ENCODE data around the gene NFKBIL1.

The NFKBIL1 gene

DNA sequence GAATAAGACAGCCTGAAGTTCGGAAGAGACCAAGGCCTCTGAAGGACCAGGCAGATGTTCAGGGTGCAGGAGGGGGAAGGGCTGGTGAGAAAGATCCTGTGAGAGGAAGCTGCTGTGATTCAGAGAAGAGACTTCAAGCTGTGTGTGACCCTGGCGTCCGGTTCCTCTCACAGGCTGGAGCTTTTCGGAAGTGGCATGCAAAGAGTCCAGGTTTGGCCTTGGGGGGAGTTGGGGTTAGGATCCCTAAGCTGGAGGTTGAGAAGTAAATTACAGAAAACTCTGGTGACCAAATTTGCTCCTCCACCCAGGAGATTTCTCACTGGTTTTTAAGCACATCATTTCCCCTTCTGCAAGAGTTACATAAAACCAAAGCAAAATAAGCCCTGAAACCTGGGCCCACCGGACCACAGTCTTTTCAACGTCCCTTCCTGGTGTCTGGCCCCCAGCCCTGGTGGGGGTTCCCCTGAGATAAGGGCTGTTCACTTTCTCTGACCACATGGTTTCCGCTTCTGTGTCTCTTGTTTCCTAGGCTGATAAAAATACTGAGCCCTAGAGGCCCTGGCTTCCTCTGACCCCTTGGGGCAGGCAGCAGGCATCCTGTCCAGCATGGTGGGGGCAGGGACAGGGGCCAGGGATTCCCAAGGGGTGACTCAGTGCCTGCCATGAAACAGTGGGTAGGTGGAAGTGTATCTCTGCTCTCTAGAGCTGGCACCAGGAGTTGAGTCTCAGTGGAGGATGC, 12.7 kb downstream of the NFKBIL1 start:
- Histone ChIP-seq H3K9me3 (ENCODE audit: control insufficient read depth in 2 of 2, low read length in 2 of 2) (no peaks in the 10 kb centered on the region), H3K27me3 (ENCODE audit: control insufficient read depth in 2 of 2, insufficient read depth in 2 of 2, low read length in 2 of 2) (no peaks in the 10 kb centered on the region), H3K9ac (ENCODE audit: low read depth in 1 of 2, low read length in 2 of 2) (no peak overlapping the region), H3K27ac (ENCODE audit: low read depth in 2 of 2, low read length in 2 of 2) (peak overlapping the region in 1 of 2 donors; percentile 52), H3K4me1 (ENCODE audit: control insufficient read depth in 2 of 2, insufficient read depth in 2 of 2, low read length in 2 of 2) (peaks cover 7 to 13% of the 10 kb centered on the region in 2 donors), H3K4me3 (ENCODE audit: low read length in 2 of 2) (peak overlapping the region in 1 of 2 donors; percentile 33), H3K36me3 (ENCODE audit: control insufficient read depth in 2 of 2, insufficient read depth in 2 of 2, low read length in 2 of 2) (peaks cover 12 to 18% of the 10 kb centered on the region in 2 donors)

DNA sequence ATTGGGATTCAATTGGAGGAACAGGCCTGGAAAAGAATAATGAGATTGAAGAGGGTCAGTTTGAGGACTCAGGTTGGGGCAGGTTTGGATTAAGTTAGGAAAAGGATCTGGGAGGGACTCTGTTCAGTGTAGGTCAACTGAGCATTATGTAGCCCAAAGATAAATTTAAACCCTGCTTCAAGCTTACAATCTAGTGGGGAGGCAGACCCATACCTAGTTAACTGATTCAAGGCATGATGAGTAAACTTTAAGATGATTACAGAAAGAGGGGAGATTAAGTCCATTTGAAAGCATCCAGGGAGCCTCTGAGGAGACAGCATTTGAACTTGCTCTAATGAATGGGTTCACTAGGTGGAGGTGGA, 13.3 kb downstream of the NFKBIL1 start:
- no peaks in the 10 kb centered on the region for H3K27me3 ChIP-seq (ENCODE audit: control insufficient read depth in 2 of 2, insufficient read depth in 2 of 2, low read length in 2 of 2)
- H3K36me3 ChIP-seq (ENCODE audit: control insufficient read depth in 2 of 2, insufficient read depth in 2 of 2, low read length in 2 of 2): peaks cover 12 to 18% of the 10 kb centered on the region in 2 donors
- peaks cover 7 to 13% of the 10 kb centered on the region in 2 donors for H3K4me1 ChIP-seq (ENCODE audit: control insufficient read depth in 2 of 2, insufficient read depth in 2 of 2, low read length in 2 of 2)
- no peak overlapping the region for H3K4me3 ChIP-seq (ENCODE audit: low read length in 2 of 2)
- H3K27ac ChIP-seq (ENCODE audit: low read depth in 2 of 2, low read length in 2 of 2): peak overlapping the region in 1 of 2 donors; percentile 52
- H3K9me3 ChIP-seq (ENCODE audit: control insufficient read depth in 2 of 2, low read length in 2 of 2): no peaks in the 10 kb centered on the region
- no peak overlapping the region for H3K9ac ChIP-seq (ENCODE audit: low read depth in 1 of 2, low read length in 2 of 2)

DNA sequence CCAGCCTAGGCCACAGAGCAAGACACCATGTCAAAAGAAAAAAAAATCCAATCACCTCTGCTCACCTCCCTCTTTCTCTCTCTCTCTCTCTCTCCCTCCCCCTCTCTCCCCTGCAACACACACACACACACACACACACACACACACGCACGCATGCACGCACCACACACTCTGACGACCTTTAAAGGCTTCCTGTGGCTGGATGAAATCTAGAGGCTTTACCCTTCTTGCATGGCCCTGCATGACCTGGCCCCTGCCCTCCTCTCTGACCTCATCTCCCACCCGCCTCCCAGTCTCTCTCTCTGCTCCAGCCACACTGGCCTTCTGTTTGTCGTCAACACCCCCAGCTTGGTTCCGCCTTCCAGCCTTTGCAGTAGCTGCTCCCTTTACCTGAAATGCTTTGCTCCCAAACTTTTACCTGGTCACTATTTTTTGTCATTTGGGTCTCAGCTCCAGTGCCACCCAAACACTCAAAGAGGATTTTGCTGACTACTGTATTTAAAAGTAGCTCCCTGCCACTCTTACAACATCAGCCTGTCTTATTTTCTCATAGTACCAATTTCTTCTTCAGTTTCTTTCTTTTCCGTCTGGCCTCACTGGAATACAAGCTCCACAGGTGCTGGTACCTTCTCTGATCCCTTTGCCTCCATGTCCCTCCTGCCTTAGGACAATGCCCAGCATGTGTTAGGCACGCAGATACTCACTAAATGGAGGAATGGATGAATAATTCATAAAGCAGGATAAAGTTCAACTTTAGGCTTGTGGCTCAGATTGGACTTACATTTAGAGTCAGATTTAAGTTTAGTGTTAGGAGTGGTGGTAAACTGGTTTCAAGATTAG, 20.3 kb downstream of the NFKBIL1 start:
- Histone ChIP-seq H3K36me3 (ENCODE audit: control insufficient read depth in 2 of 2, insufficient read depth in 2 of 2, low read length in 2 of 2) (no peaks in the 10 kb centered on the region), H3K4me3 (ENCODE audit: low read length in 2 of 2) (no peak overlapping the region), H3K9me3 (ENCODE audit: control insufficient read depth in 2 of 2, low read length in 2 of 2) (no peaks in the 10 kb centered on the region), H3K9ac (ENCODE audit: low read depth in 1 of 2, low read length in 2 of 2) (no peak overlapping the region), H3K27me3 (ENCODE audit: control insufficient read depth in 2 of 2, insufficient read depth in 2 of 2, low read length in 2 of 2) (no peaks in the 10 kb centered on the region), H3K4me1 (ENCODE audit: control insufficient read depth in 2 of 2, insufficient read depth in 2 of 2, low read length in 2 of 2) (peaks cover 4 to 9% of the 10 kb centered on the region in 2 donors), H3K27ac (ENCODE audit: low read depth in 2 of 2, low read length in 2 of 2) (peak overlapping the region in 1 of 2 donors; percentile 4)

DNA sequence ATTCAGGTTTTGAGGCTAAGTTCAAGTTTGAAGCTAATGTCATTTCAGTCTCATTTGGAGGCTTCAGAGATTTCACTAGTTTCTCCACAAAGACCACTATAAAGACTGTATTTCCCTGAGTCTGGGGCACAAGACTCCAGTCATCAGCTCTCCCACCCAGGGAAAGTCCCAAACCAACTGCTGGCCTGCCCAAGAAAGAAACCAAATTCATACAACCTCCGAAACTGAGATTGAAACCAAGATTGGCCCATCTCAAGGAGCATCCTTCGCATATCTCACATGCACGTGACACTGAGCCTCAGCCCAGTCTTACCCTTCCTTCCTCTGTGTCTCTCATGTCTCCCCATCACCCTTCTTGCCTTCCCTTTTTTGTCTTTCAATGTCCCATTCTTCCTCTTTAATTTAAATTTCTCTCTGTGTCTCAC, 21.1 kb downstream of the NFKBIL1 start:
- Histone ChIP-seq H3K4me1 (ENCODE audit: control insufficient read depth in 2 of 2, insufficient read depth in 2 of 2, low read length in 2 of 2) (peaks cover 4 to 9% of the 10 kb centered on the region in 2 donors), H3K9ac (ENCODE audit: low read depth in 1 of 2, low read length in 2 of 2) (no peak overlapping the region), H3K9me3 (ENCODE audit: control insufficient read depth in 2 of 2, low read length in 2 of 2) (no peaks in the 10 kb centered on the region)

DNA sequence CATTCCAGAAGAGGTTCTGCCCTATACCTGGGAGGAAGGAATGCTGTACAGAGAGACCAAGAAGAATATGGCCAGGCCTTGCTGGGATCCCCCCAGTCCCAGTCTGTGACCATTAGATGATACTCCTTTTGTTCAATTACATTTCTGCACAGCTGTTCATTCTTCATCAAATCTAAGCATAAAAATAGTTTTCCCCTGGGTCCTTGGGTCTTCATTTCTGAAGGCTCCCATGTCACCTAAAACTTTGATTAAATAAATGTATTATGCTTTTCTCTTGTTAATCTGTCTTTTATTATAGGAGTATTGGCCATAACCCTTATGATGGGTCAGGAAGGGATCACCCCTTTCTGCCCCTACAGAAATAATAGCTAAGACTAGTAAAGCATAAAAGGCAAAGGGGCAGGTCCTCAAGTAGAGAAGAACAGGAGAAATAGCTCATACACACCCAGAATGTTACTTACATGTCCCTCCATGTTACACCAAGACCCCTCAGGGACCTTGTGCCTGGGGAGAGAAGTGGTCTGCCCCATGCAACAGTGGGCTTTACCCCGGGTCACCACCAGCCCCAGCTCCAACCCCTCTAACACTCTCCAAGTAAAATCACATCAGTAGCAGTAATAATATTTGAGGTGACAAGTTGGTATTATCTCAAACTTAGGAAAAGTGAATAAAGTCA, 22.6 kb downstream of the NFKBIL1 start:
- H3K27ac ChIP-seq (ENCODE audit: low read depth in 2 of 2, low read length in 2 of 2): no peak overlapping the region
- H3K4me3 ChIP-seq (ENCODE audit: low read length in 2 of 2): no peak overlapping the region
- no peaks in the 10 kb centered on the region for H3K27me3 ChIP-seq (ENCODE audit: control insufficient read depth in 2 of 2, insufficient read depth in 2 of 2, low read length in 2 of 2)
- H3K9me3 ChIP-seq (ENCODE audit: control insufficient read depth in 2 of 2, low read length in 2 of 2): no peaks in the 10 kb centered on the region
- no peaks in the 10 kb centered on the region for H3K36me3 ChIP-seq (ENCODE audit: control insufficient read depth in 2 of 2, insufficient read depth in 2 of 2, low read length in 2 of 2)
- no peak overlapping the region for H3K9ac ChIP-seq (ENCODE audit: low read depth in 1 of 2, low read length in 2 of 2)
- peaks cover 5 to 14% of the 10 kb centered on the region in 2 donors for H3K4me1 ChIP-seq (ENCODE audit: control insufficient read depth in 2 of 2, insufficient read depth in 2 of 2, low read length in 2 of 2)

More for the DNA sequence above, 21.1 kb downstream of the NFKBIL1 start:
- H3K4me3 ChIP-seq (ENCODE audit: low read length in 2 of 2): no peak overlapping the region
- no peaks in the 10 kb centered on the region for H3K27me3 ChIP-seq (ENCODE audit: control insufficient read depth in 2 of 2, insufficient read depth in 2 of 2, low read length in 2 of 2)
- no peaks in the 10 kb centered on the region for H3K36me3 ChIP-seq (ENCODE audit: control insufficient read depth in 2 of 2, insufficient read depth in 2 of 2, low read length in 2 of 2)
- H3K27ac ChIP-seq (ENCODE audit: low read depth in 2 of 2, low read length in 2 of 2): peak overlapping the region in 1 of 2 donors; percentile 10

DNA sequence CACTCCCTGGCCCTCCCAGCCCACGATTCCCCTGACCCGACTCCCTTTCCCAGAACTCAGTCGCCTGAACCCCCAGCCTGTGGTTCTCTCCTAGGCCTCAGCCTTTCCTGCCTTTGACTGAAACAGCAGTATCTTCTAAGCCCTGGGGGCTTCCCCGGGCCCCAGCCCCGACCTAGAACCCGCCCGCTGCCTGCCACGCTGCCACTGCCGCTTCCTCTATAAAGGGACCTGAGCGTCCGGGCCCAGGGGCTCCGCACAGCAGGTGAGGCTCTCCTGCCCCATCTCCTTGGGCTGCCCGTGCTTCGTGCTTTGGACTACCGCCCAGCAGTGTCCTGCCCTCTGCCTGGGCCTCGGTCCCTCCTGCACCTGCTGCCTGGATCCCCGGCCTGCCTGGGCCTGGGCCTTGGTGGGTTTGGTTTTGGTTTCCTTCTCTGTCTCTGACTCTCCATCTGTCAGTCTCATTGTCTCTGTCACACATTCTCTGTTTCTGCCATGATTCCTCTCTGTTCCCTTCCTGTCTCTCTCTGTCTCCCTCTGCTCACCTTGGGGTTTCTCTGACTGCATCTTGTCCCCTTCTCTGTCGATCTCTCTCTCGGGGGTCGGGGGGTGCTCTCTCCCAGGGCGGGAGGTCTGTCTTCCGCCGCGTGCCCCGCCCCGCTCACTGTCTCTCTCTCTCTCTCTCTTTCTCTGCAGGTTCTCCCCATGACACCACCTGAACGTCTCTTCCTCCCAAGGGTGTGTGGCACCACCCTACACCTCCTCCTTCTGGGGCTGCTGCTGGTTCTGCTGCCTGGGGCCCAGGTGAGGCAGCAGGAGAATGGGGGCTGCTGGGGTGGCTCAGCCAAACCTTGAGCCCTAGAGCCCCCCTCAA, 24.9 kb downstream of the NFKBIL1 start, which contains the start of gene LTA:
Gene LTA (plus strand): TSS at position 249 of the 871 bp plus-strand sequence. CDS start 454 bp downstream, at position 703.
- Histone ChIP-seq H3K27ac (ENCODE audit: low read depth in 2 of 2, low read length in 2 of 2) (peak within 1 kb of the TSS; percentile 34 to 69), H3K4me1 (ENCODE audit: control insufficient read depth in 2 of 2, insufficient read depth in 2 of 2, low read length in 2 of 2) (peaks cover 7 to 14% of the 10 kb centered on the region in 2 donors), H3K27me3 (ENCODE audit: control insufficient read depth in 2 of 2, insufficient read depth in 2 of 2, low read length in 2 of 2) (no peaks in the 10 kb centered on the region), H3K4me3 (ENCODE audit: low read length in 2 of 2) (peak within 1 kb of the TSS; percentile 6 to 65), H3K9me3 (ENCODE audit: control insufficient read depth in 2 of 2, low read length in 2 of 2) (no peaks in the 10 kb centered on the region), H3K9ac (ENCODE audit: low read depth in 1 of 2, low read length in 2 of 2) (peak within 1 kb of the TSS in 1 of 2 donors; percentile 47), H3K36me3 (ENCODE audit: control insufficient read depth in 2 of 2, insufficient read depth in 2 of 2, low read length in 2 of 2) (no peaks in the 10 kb centered on the region)

DNA sequence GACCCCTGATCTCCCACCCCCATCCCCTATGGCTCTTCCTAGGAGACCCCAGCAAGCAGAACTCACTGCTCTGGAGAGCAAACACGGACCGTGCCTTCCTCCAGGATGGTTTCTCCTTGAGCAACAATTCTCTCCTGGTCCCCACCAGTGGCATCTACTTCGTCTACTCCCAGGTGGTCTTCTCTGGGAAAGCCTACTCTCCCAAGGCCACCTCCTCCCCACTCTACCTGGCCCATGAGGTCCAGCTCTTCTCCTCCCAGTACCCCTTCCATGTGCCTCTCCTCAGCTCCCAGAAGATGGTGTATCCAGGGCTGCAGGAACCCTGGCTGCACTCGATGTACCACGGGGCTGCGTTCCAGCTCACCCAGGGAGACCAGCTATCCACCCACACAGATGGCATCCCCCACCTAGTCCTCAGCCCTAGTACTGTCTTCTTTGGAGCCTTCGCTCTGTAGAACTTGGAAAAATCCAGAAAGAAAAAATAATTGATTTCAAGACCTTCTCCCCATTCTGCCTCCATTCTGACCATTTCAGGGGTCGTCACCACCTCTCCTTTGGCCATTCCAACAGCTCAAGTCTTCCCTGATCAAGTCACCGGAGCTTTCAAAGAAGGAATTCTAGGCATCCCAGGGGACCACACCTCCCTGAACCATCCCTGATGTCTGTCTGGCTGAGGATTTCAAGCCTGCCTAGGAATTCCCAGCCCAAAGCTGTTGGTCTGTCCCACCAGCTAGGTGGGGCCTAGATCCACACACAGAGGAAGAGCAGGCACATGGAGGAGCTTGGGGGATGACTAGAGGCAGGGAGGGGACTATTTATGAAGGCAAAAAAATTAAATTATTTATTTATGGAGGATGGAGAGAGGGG, 26.1 kb downstream of the NFKBIL1 start:
- Histone ChIP-seq H3K36me3 (ENCODE audit: control insufficient read depth in 2 of 2, insufficient read depth in 2 of 2, low read length in 2 of 2) (no peaks in the 10 kb centered on the region), H3K4me3 (ENCODE audit: low read length in 2 of 2) (no peak overlapping the region), H3K27me3 (ENCODE audit: control insufficient read depth in 2 of 2, insufficient read depth in 2 of 2, low read length in 2 of 2) (peaks cover 0 to under 1% of the 10 kb centered on the region in 2 donors), H3K4me1 (ENCODE audit: control insufficient read depth in 2 of 2, insufficient read depth in 2 of 2, low read length in 2 of 2) (peaks cover 3 to 8% of the 10 kb centered on the region in 2 donors), H3K9me3 (ENCODE audit: control insufficient read depth in 2 of 2, low read length in 2 of 2) (no peaks in the 10 kb centered on the region), H3K27ac (ENCODE audit: low read depth in 2 of 2, low read length in 2 of 2) (no peak overlapping the region), H3K9ac (ENCODE audit: low read depth in 1 of 2, low read length in 2 of 2) (no peak overlapping the region)

DNA sequence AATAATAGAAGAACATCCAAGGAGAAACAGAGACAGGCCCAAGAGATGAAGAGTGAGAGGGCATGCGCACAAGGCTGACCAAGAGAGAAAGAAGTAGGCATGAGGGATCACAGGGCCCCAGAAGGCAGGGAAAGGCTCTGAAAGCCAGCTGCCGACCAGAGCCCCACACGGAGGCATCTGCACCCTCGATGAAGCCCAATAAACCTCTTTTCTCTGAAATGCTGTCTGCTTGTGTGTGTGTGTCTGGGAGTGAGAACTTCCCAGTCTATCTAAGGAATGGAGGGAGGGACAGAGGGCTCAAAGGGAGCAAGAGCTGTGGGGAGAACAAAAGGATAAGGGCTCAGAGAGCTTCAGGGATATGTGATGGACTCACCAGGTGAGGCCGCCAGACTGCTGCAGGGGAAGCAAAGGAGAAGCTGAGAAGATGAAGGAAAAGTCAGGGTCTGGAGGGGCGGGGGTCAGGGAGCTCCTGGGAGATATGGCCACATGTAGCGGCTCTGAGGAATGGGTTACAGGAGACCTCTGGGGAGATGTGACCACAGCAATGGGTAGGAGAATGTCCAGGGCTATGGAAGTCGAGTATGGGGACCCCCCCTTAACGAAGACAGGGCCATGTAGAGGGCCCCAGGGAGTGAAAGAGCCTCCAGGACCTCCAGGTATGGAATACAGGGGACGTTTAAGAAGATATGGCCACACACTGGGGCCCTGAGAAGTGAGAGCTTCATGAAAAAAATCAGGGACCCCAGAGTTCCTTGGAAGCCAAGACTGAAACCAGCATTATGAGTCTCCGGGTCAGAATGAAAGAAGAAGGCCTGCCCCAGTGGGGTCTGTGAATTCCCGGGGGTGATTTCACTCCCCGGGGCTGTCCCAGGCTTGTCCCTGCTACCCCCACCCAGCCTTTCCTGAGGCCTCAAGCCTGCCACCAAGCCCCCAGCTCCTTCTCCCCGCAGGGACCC, 27.0 kb downstream of the NFKBIL1 start:
- Histone ChIP-seq H3K4me3 (ENCODE audit: low read length in 2 of 2) (no peak overlapping the region), H3K9ac (ENCODE audit: low read depth in 1 of 2, low read length in 2 of 2) (no peak overlapping the region), H3K4me1 (ENCODE audit: control insufficient read depth in 2 of 2, insufficient read depth in 2 of 2, low read length in 2 of 2) (peaks cover 3 to 8% of the 10 kb centered on the region in 2 donors), H3K9me3 (ENCODE audit: control insufficient read depth in 2 of 2, low read length in 2 of 2) (no peaks in the 10 kb centered on the region), H3K27ac (ENCODE audit: low read depth in 2 of 2, low read length in 2 of 2) (peak overlapping the region in 1 of 2 donors; percentile 38), H3K27me3 (ENCODE audit: control insufficient read depth in 2 of 2, insufficient read depth in 2 of 2, low read length in 2 of 2) (peaks cover 0 to 2% of the 10 kb centered on the region in 2 donors), H3K36me3 (ENCODE audit: control insufficient read depth in 2 of 2, insufficient read depth in 2 of 2, low read length in 2 of 2) (no peaks in the 10 kb centered on the region)

Measured in mucosa of rectum (tissue), 2 donors.